ENCODE data around the gene PLD3. TPM values are rescaled to one million over a fixed set of nuclear protein-coding genes. Genes with fewer than 3 reads are reported as not detected.

PLD3 gene
- total RNA-seq, 2 experiments from 2014 or later, result 65.1 to 70.0 TPM

- H3K36me3 Mint-ChIP-seq (ENCODE audit: low read depth), result peaks cover 39% of the 10 kb centered on the region
- no peak overlapping the region for H3K4me3 Mint-ChIP-seq
- POLR2A ChIA-PET, result no interaction called here
- H3K9me3 Mint-ChIP-seq (ENCODE audit: insufficient read depth), result no peaks in the 10 kb centered on the region
- no peak overlapping the region for H3K27ac Mint-ChIP-seq
- ATAC-seq (no peak), DNase-seq (no peak)
- CTCF ChIA-PET, result no interaction called here
- H3K4me1 Mint-ChIP-seq (ENCODE audit: low read depth), result no peaks in the 10 kb centered on the region
- no peaks in the 10 kb centered on the region for H3K27me3 Mint-ChIP-seq (ENCODE audit: low read depth)
Measured at GRCh38 chr19:40335101-40335500, 13.4 kb upstream of the PLD3 start.

DNA sequence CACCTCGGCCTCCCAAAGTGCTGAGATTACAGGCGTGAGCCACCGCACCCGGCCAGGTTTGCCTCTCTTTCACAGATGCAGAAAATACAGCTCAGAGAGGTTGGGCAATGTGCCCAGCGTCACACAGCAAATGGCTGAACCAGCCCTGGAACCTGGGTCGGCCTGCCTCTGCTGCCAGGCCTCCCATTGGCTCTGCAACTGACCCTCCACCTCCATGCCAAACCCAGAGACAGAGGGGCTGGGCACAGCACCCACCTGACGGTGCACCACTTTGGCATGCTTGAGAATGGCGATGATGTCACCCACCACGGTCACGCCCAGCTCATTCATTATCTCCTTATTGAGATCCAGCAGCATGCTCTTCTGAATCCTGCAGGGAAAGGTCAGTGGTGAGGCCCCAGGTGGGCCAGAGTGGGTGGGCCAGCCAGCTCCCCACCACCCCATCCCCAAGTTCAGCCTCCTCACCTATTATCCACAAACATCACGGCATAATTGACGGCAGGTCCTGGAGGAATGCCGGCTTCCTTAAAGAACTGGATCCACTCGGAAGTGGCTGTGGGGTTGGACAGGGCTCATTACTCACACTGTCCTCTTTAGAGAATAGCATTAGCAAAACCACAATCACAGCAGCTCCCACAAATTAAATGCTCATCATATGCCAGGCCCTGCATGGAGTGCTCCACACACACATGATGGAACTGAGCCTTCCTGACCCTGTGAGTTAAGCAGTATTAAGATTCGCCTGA lies 12.5 kb upstream of the PLD3 start:
- Mint-ChIP-seq H3K36me3 (ENCODE audit: low read depth) (peaks cover 33% of the 10 kb centered on the region), H3K4me1 (ENCODE audit: low read depth) (no peaks in the 10 kb centered on the region), H3K27me3 (ENCODE audit: low read depth) (no peaks in the 10 kb centered on the region), H3K9me3 (ENCODE audit: insufficient read depth) (no peaks in the 10 kb centered on the region), H3K4me3 (no peak overlapping the region), H3K27ac (no peak overlapping the region)
- CTCF ChIA-PET, result no interaction called here
- DNase-seq (no peak), ATAC-seq (no peak)
- POLR2A ChIA-PET, result interaction anchor here (0.6 to 0.7 kb wide), 2 partner anchors 60 to 79 kb away, joined by 3 to 5 read pairs; no protein-coding TSS in a partner anchor

DNA sequence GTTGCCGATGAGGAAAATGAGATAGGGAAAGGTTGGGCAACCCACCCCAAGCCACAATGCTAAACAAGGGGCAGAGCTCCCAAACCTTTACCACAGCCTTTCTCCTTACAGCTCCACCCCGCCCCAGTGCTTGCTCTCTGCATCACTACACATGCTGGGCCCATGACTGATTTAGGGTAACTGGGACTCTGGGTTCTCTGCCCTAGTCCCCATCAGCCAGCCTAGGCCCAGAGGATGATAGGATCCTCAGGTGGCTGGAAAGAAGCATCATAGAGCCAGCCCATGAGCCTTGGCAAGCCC lies 11.9 kb upstream of the PLD3 start:
- H3K4me3 Mint-ChIP-seq, result no peak overlapping the region
- peaks cover 3% of the 10 kb centered on the region for H3K4me1 Mint-ChIP-seq (ENCODE audit: low read depth)
- H3K27ac Mint-ChIP-seq, result no peak overlapping the region
- ChIA-PET CTCF (no interaction called here), POLR2A (interaction anchor here (0.6 to 0.7 kb wide), 2 partner anchors 60 to 80 kb away, joined by 3 to 5 read pairs; no protein-coding TSS in a partner anchor)
- DNase-seq (no peak), ATAC-seq (no peak)
- H3K36me3 Mint-ChIP-seq (ENCODE audit: low read depth), result peaks cover 31% of the 10 kb centered on the region
- H3K27me3 Mint-ChIP-seq (ENCODE audit: low read depth), result no peaks in the 10 kb centered on the region
- no peaks in the 10 kb centered on the region for H3K9me3 Mint-ChIP-seq (ENCODE audit: insufficient read depth)

DNA sequence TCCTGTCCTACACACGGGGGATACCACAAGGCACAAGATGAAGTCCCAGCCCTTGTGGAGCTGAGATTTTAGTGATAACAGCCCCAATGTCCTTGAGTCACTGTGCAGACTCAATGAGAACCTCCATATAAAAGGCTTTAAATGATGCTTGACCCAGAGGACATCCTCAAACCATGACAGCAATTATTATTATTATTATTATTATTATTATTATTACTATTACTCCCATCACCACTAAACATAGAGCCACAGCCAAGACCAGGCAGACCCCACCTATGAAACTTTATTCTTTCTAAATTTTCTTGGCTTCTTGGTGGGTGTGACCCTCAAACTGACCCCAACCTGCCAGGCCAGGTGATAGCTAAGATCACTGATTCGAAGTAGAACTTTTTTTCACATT lies 11.4 kb upstream of the PLD3 start:
- Mint-ChIP-seq H3K36me3 (ENCODE audit: low read depth) (peaks cover 28% of the 10 kb centered on the region), H3K27ac (no peak overlapping the region), H3K27me3 (ENCODE audit: low read depth) (no peaks in the 10 kb centered on the region), H3K4me3 (no peak overlapping the region), H3K4me1 (ENCODE audit: low read depth) (peaks cover 3% of the 10 kb centered on the region), H3K9me3 (ENCODE audit: insufficient read depth) (no peaks in the 10 kb centered on the region)
- POLR2A ChIA-PET, result interaction anchor here (0.7 kb wide), 1 partner anchor 80 kb away, joined by 3 read pairs; no protein-coding TSS in a partner anchor
- CTCF ChIA-PET, result interaction anchor here (2.1 kb wide), 1 partner anchor 32 kb away, joined by 5 read pairs; no protein-coding TSS in a partner anchor
- ATAC-seq (no peak), DNase-seq (no peak)

- POLR2A ChIA-PET, result no interaction called here
- Mint-ChIP-seq H3K9me3 (ENCODE audit: insufficient read depth) (no peaks in the 10 kb centered on the region), H3K27me3 (ENCODE audit: low read depth) (no peaks in the 10 kb centered on the region), H3K4me1 (ENCODE audit: low read depth) (peaks cover 3% of the 10 kb centered on the region), H3K4me3 (no peak overlapping the region), H3K27ac (no peak overlapping the region), H3K36me3 (ENCODE audit: low read depth) (peaks cover 26% of the 10 kb centered on the region)
- CTCF ChIA-PET, result interaction anchor here (2.1 kb wide), 1 partner anchor 32 kb away, joined by 5 read pairs; no protein-coding TSS in a partner anchor
- DNase-seq, result no peak
- ATAC-seq, result no peak
Measured at GRCh38 chr19:40337594-40337993, 10.9 kb upstream of the PLD3 start.

DNA sequence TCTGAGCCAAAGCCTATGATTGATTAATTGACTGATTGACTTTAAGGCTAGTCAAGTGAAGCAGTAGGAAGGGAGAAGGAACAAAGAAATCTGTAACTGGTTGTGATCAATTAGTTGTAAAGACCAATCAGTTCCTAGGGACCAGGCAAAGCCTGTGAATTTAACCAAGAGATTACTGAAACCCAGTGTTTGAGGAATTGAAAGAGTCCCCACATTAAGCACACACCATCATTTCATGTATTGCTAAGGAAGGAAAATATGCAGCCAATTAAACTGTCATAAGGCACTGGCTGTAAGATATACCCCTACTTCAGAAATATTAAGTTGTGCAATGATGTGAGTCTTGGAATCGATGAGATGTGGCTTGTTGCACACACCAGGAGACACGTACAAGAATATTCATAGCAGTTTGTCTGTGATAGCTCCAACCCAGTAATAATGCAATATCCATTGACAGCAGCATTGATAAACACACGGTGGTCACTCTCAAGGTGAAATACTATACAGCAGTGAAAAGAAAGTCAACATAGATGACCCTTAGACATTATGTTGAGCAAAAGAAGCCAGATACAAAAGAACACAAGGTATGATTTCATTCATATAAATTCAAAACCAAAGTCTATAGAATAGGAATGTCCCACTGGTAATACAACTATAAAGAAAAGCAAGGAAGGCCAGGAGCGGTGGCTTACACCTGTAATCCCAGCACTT lies 9.3 kb upstream of the PLD3 start:
- CTCF ChIA-PET, result interaction anchor here (1.3 to 2.1 kb wide), 2 partner anchors 34 to 296 kb away, joined by 3 to 5 read pairs; no protein-coding TSS in a partner anchor

GRCh38 chr19:40341601-40342482 lies 6.7 kb upstream of the PLD3 start:
- ChIA-PET CTCF (no interaction called here), POLR2A (interaction anchor here (1.0 kb wide), 1 partner anchor 19 kb away, joined by 3 read pairs; no protein-coding TSS in a partner anchor)
- no peak for DNase-seq
- no peak overlapping the region for H3K4me3 Mint-ChIP-seq
- no peaks in the 10 kb centered on the region for H3K9me3 Mint-ChIP-seq (ENCODE audit: insufficient read depth)
- peaks cover 16% of the 10 kb centered on the region for H3K4me1 Mint-ChIP-seq (ENCODE audit: low read depth)
- no peak for ATAC-seq
- peak overlapping the region; percentile 9 for H3K27ac Mint-ChIP-seq
- no peaks in the 10 kb centered on the region for H3K27me3 Mint-ChIP-seq (ENCODE audit: low read depth)
- peaks cover 10% of the 10 kb centered on the region for H3K36me3 Mint-ChIP-seq (ENCODE audit: low read depth)

More for the DNA sequence above, 9.3 kb upstream of the PLD3 start:
- ATAC-seq, result no peak
- Mint-ChIP-seq H3K36me3 (ENCODE audit: low read depth) (peaks cover 17% of the 10 kb centered on the region), H3K4me3 (no peak overlapping the region), H3K4me1 (ENCODE audit: low read depth) (peaks cover 3% of the 10 kb centered on the region), H3K27ac (no peak overlapping the region), H3K9me3 (ENCODE audit: insufficient read depth) (no peaks in the 10 kb centered on the region), H3K27me3 (ENCODE audit: low read depth) (no peaks in the 10 kb centered on the region)
- POLR2A ChIA-PET, result no interaction called here
- DNase-seq, result no peak

DNA sequence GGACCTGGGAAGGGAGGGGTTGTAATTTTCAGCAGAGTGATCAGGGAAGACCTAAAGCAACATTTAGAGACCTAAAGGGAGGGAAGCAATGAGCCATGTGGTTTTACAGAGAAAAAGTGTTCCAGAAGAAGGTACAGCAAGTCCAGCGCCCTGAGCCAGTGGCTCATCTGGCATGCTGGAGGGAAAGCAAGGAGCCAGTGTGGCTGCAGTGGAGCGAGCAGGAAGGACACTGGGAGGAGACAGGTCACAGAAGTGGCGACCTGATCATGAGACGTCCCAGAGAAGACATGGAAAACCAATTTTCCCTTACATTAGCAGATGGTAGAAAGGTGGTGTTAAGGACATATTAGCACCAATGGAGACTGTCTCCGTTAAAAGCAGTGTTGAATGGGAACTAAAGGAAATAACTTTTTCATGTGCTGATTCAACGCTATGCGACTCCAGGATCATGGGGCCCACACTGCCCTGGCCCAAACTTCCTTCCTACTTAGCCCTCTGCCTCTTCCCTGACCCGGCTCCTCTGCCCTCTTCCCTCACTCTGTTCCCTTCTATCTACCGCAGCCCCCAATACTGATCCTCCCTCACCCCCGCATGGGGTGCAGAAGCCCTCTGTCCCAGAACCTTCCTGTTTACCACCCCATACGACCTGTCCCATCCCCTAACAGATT lies 5.7 kb upstream of the PLD3 start:
- Mint-ChIP-seq H3K36me3 (ENCODE audit: low read depth) (peaks cover 10% of the 10 kb centered on the region), H3K4me1 (ENCODE audit: low read depth) (peaks cover 24% of the 10 kb centered on the region), H3K9me3 (ENCODE audit: insufficient read depth) (no peaks in the 10 kb centered on the region), H3K4me3 (no peak overlapping the region), H3K27me3 (ENCODE audit: low read depth) (no peaks in the 10 kb centered on the region), H3K27ac (peak overlapping the region; percentile 25)
- ATAC-seq, result no peak
- DNase-seq, result no peak
- ChIA-PET POLR2A (no interaction called here), CTCF (no interaction called here)

GRCh38 chr19:40344422-40344821 lies 4.1 kb upstream of the PLD3 start:
- H3K9me3 Mint-ChIP-seq (ENCODE audit: insufficient read depth), result no peaks in the 10 kb centered on the region
- H3K27ac Mint-ChIP-seq, result no peak overlapping the region
- POLR2A ChIA-PET, result no interaction called here
- H3K36me3 Mint-ChIP-seq (ENCODE audit: low read depth), result peaks cover 8% of the 10 kb centered on the region
- ATAC-seq (no peak), DNase-seq (no peak)
- H3K27me3 Mint-ChIP-seq (ENCODE audit: low read depth), result peaks cover 2% of the 10 kb centered on the region
- H3K4me3 Mint-ChIP-seq, result no peak overlapping the region
- CTCF ChIA-PET, result no interaction called here
- peaks cover 30% of the 10 kb centered on the region for H3K4me1 Mint-ChIP-seq (ENCODE audit: low read depth)

DNA sequence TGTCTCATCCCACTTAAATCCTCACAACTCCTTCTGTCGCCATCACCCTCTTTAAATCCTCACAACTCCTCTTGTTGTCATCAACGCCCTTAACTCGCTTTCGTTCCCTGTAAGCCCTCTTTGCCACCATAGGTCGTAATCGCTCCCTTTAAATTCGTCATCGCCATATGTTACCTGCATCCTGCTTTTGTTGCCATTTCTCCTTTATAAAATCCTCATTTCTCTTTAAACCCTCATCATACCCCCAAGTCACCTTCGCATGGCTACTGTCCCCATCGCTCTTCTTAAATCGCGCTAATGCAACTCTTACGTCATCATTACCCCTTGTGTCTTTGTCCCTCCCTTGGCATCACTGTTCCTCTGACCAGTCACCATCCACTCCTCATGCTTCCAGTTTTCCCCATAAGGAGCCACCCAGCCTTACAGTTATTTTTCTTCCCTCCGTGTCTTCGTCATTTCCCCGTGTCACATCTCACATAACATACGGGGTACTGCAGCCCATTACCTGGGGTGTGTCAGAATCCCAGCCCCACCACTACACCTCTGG lies 539 bp downstream of the PLD3 start:
- Mint-ChIP-seq H3K27me3 (ENCODE audit: low read depth) (peaks cover 2% of the 10 kb centered on the region), H3K36me3 (ENCODE audit: low read depth) (peaks cover 5% of the 10 kb centered on the region), H3K27ac (peak overlapping the region; percentile 89), H3K4me3 (peak overlapping the region; percentile 86), H3K9me3 (ENCODE audit: insufficient read depth) (no peaks in the 10 kb centered on the region), H3K4me1 (ENCODE audit: low read depth) (peaks cover 38% of the 10 kb centered on the region)
- ChIA-PET POLR2A (interaction anchor here (1.0 kb wide), 1 partner anchor 72 kb away, joined by 9 read pairs; no protein-coding TSS in a partner anchor), CTCF (interaction anchor here (1.0 to 2.6 kb wide), 3 partner anchors 44 to 286 kb away, joined by 3 to 10 read pairs (median 5); no protein-coding TSS in a partner anchor)
- ATAC-seq, result no peak
- DNase-seq, result peak; percentile 40

Data from activated CD8-positive, alpha-beta T cell treated with anti-CD3 and anti-CD28 coated beads, Interleukin-2, amount 10 ng/mL, durations not matched to agents 7 days and 5 days (primary cell).